ENCODE results near the gene ATXN1. TPM values are rescaled to one million over a fixed set of nuclear protein-coding genes. Genes with fewer than 3 reads are reported as not detected.

Gene ATXN1
- total and polyA plus RNA-seq, 2 of the 8 experiments (the other 6 are each of a cell fraction or from before 2014, with no cell fraction given) = 1.6 to 4.0 TPM

DNA sequence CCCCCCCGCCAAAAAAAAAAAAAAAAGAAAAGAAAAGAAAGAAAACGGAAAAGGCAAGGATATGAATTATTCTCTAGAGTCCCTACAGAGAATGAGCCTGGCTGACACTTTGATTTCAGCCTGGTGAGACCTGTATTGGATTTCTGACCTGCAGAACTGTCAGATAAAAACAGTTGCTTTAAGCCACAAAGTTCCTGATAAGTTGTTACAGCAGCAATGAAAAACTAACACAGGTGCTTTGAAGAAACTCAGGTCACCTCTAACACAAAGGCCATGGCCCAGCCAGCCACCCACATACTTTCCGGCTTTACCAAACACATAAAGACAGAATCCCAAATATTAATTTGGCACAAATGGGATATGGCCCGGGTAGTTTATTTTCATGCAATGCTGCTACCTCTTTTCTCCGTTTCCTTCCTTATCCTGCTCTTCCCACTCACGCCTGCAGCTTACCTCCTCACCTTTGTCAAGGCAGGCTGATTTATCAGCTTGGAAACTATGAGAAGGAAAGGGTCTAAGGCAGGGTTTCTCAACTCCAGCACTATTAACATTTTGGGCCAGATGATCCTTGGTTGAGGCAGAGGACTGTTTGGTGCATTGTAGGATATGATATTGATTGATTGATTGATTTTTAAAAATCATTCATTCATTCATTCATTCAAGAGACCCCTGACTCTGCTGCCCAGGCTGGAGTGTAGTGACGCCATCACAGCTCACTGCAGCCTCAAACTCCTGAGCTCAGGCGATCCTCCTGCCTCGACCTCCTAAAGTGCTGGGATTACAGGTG, 88.1 kb downstream of the ATXN1 start:
- no peaks in the 10 kb centered on the region for H3K36me3 ChIP-seq (ENCODE audit: control insufficient read depth in 2 of 4, insufficient read depth in 4 of 4, low read length in 3 of 4)
- H3K9ac ChIP-seq (replicated peaks in 1 of 4; ENCODE audit: extremely low read depth in 1 of 4, low read depth in 3 of 4, low read length in 3 of 4) = no peak overlapping the region
- no peaks in the 10 kb centered on the region for H3K9me3 ChIP-seq (ENCODE audit: insufficient read depth in 2 of 2, low read depth in 1 of 2, low read length in 1 of 2)
- H4K5ac ChIP-seq (ENCODE audit: insufficient read length, low read depth, low read length) = no peak overlapping the region
- H4K91ac ChIP-seq (replicated peaks; ENCODE audit: insufficient read length, low read length) = no peak overlapping the region
- H3K23ac ChIP-seq (ENCODE audit: insufficient read length) = no peak overlapping the region
- H2BK12ac ChIP-seq (ENCODE audit: low read depth, low read length) = no peak overlapping the region
- no peak overlapping the region for H3K14ac ChIP-seq (ENCODE audit: insufficient read length)
- no peak for TF ChIP-seq EGR1 (IDR thresholded peaks at IDR 0.05; ENCODE audit: borderline replicate concordance, low read depth, low read length)
- no peak for TF ChIP-seq NANOG (IDR thresholded peaks at IDR 0.05; ENCODE audit: insufficient read depth, low read depth, low read length, poor library complexity, severe bottlenecking)
- TF ChIP-seq TEAD4 (IDR thresholded peaks at IDR 0.05; ENCODE audit: low read depth, low read length) = no peak
- no peak for TF ChIP-seq CHD2 (IDR thresholded peaks at IDR 0.05; ENCODE audit: low read length)
- no peak for TF ChIP-seq FOSL1 (IDR thresholded peaks at IDR 0.05; ENCODE audit: insufficient read depth, low read depth, low read length)
- no peak for TF ChIP-seq CBX8 (IDR thresholded peaks at IDR 0.05; ENCODE audit: borderline replicate concordance, low read depth, low read length)
- TF ChIP-seq GTF2F1 (IDR thresholded peaks at IDR 0.05; ENCODE audit: borderline replicate concordance, low read depth, low read length) = no peak
- no peak for TF ChIP-seq HDAC6 (IDR thresholded peaks at IDR 0.05; ENCODE audit: low read depth, low read length)
- TF ChIP-seq TBP (IDR thresholded peaks at IDR 0.05; ENCODE audit: low read depth, low read length) = no peak
- H2BK5ac ChIP-seq (ENCODE audit: low read depth, low read length) = 0 out of 2 replicates have a peak overlapping the region, but pooled peaks have one; percentile 19
- CTCF ChIA-PET (ENCODE audit: partially characterized antibody) = interaction anchor here (0.5 kb wide), 1 partner anchor 704 kb away, joined by 3 read pairs; no protein-coding TSS in a partner anchor
- no peak overlapping the region for H3K4ac ChIP-seq (replicated peaks; ENCODE audit: insufficient read length, low read depth, low read length)
- H3K18ac ChIP-seq (ENCODE audit: extremely low read depth, low read length) = no peak overlapping the region
- no peaks in the 10 kb centered on the region for H3K79me1 ChIP-seq (ENCODE audit: low read depth, low read length)
- FAIRE-seq (no peak), DNase-seq (ENCODE audit: low read depth in 1 of 2, low spot score in 2 of 2) (no peak)
- POLR2A ChIA-PET (ENCODE audit: partially characterized antibody) = no interaction called here
- H3K27me3 ChIP-seq (replicated peaks in 1 of 4; ENCODE audit: control insufficient read depth in 3 of 4, extremely low read depth in 1 of 4, insufficient read depth in 3 of 4, low read length in 3 of 4) = no peaks in the 10 kb centered on the region
- H2AFZ ChIP-seq (ENCODE audit: low read length) = no peak overlapping the region
- H2BK120ac ChIP-seq (replicated peaks; ENCODE audit: low read depth, low read length) = no peak overlapping the region
- H3K79me2 ChIP-seq (ENCODE audit: control insufficient read depth in 1 of 2, insufficient read depth in 2 of 2, low read length in 2 of 2) = no peaks in the 10 kb centered on the region
- no peak overlapping the region for H3K27ac ChIP-seq (ENCODE audit: low read depth, low read length)
- no peak overlapping the region for H2BK15ac ChIP-seq (ENCODE audit: low read length)
- H2BK20ac ChIP-seq (ENCODE audit: low read length) = no peak overlapping the region
- WGBS, 2 experiments (ENCODE audit: extremely low coverage in 1 of 2, insufficient coverage in 1 of 2, insufficient read length in 1 of 2, insufficient replicate concordance in 2 of 2, low coverage in 1 of 2, low lambda C conversion rate in 2 of 2, missing lambda C conversion rate in 1 of 2) = 91% methylated on average over 8 of the region's 9 CpGs; no CpG with 5 or more reads in 1 of the 2 experiments
- no peaks in the 10 kb centered on the region for H3K23me2 ChIP-seq (ENCODE audit: low read depth, low read length)
- H4K8ac ChIP-seq (ENCODE audit: extremely low read depth, insufficient read depth, low read length) = no peak overlapping the region
- H3K4me1 ChIP-seq (replicated peaks in 1 of 4; ENCODE audit: control insufficient read depth in 3 of 4, insufficient read depth in 4 of 4, low read length in 3 of 4) = peaks cover 0 to 4% (median 2%) of the 10 kb centered on the region in 4 experiments; a peak in 3 of 7 replicates
- no peaks in the 10 kb centered on the region for H4K20me1 ChIP-seq (replicated peaks in 1 of 2; ENCODE audit: control insufficient read depth in 1 of 2, insufficient read depth in 2 of 2, low read length in 2 of 2)
- H3K56ac ChIP-seq (replicated peaks; ENCODE audit: insufficient read length, low read depth, low read length) = no peak overlapping the region
- H3K4me2 ChIP-seq (ENCODE audit: insufficient read depth in 1 of 2, low read depth in 2 of 2, low read length in 2 of 2) = no peak overlapping the region
- no peak overlapping the region for H3K4me3 ChIP-seq (ENCODE audit: extremely low read depth in 1 of 4, insufficient read depth in 2 of 4, low read depth in 3 of 4, low read length in 4 of 4)
- H2AK5ac ChIP-seq (ENCODE audit: low read depth, low read length) = no peak overlapping the region
